Osteocyte (in vitro differentiated cells): ENCODE data around the gene OR11G2. TPM values are rescaled to one million over a fixed set of nuclear protein-coding genes. Genes with fewer than 3 reads are reported as not detected.
"Not testable (repeated sequence)": the region's sequence is repeated elsewhere in the genome, so short reads cannot be mapped to it uniquely, and the experiment has no call there.

ENCODE experiments used
- DNase-seq: peaks from one replicate; pipeline ENCODE4 v3.0.0; 2021; ENCODE audit warnings: mixed read lengths; ENCODE audit not compliant: unreplicated experiment; ENCODE audit errors: extremely low spot score
- H3K27ac Mint-ChIP-seq: one replicate; pipeline ENCODE4 v1.8.0; 2021; ENCODE audit warnings: mild to moderate bottlenecking, mixed read lengths; ENCODE audit not compliant: unreplicated experiment
- H3K27me3 Mint-ChIP-seq: one replicate; pipeline ENCODE4 v1.8.0; 2021; ENCODE audit warnings: mixed read lengths; ENCODE audit not compliant: unreplicated experiment
- H3K36me3 Mint-ChIP-seq: one replicate; pipeline ENCODE4 v1.8.0; 2021; ENCODE audit warnings: mixed read lengths; ENCODE audit not compliant: unreplicated experiment
- H3K4me1 Mint-ChIP-seq: one replicate; pipeline ENCODE4 v1.8.0; 2021; ENCODE audit warnings: mixed read lengths; ENCODE audit not compliant: unreplicated experiment
- H3K4me3 Mint-ChIP-seq: one replicate; pipeline ENCODE4 v1.8.0; 2021; ENCODE audit warnings: mild to moderate bottlenecking, moderate library complexity, mixed read lengths; ENCODE audit not compliant: unreplicated experiment
- H3K9me3 Mint-ChIP-seq: one replicate; pipeline ENCODE4 v1.8.0; 2021; ENCODE audit warnings: mixed read lengths; ENCODE audit not compliant: unreplicated experiment
- CTCF ChIP-seq: fragments of 200-600 bp; sonication (generic); IDR thresholded peaks from 2 replicates; pipeline ENCODE4 v1.5.0; 2021; ENCODE audit warnings: antibody characterized with exemption, mild to moderate bottlenecking, moderate library complexity
- total RNA-seq: library from RNA; stranded (reverse); gene quantifications from 2 replicates; pipeline ENCODE4 v1.2.1, GENCODE V29; 2021

The OR11G2 gene
- total RNA-seq, 1 donor from 2014 or later = not detected

GRCh38 chr14:20223410-20223809, 32.7 kb downstream of the OR11G2 start, which contains the start of gene OR11H6:
OR11H6 (plus strand) TSS chr14:20223710; CDS start chr14:20223710, 0 bp downstream.
- Mint-ChIP-seq H3K36me3 (no peaks in the 10 kb centered on the region), H3K4me3 (no peak within 1 kb of the TSS), H3K27ac (no peak within 1 kb of the TSS), H3K27me3 (no peaks in the 10 kb centered on the region), H3K9me3 (peaks cover 9% of the 10 kb centered on the region), H3K4me1 (no peaks in the 10 kb centered on the region)
- TF ChIP-seq CTCF = no peak
- DNase-seq = no peak

- no peaks in the 10 kb centered on the region for H3K27me3 Mint-ChIP-seq
- H3K9me3 Mint-ChIP-seq = peaks cover 18% of the 10 kb centered on the region
Observed at GRCh38 chr14:20228681-20229080, 38.0 kb downstream of the OR11G2 start, which contains the start of gene OR11H7. OR11H7 (plus strand) TSS chr14:20228981.

GRCh38 chr14:20235415-20235814, 44.7 kb downstream of the OR11G2 start:
- not testable (repeated sequence) for H3K4me1 Mint-ChIP-seq, H3K27ac Mint-ChIP-seq, H3K27me3 Mint-ChIP-seq, H3K4me3 Mint-ChIP-seq, H3K9me3 Mint-ChIP-seq, H3K36me3 Mint-ChIP-seq, DNase-seq

More at GRCh38 chr14:20228681-20229080, 38.0 kb downstream of the OR11G2 start, which contains the start of gene OR11H7:
- Mint-ChIP-seq H3K4me1 (no peaks in the 10 kb centered on the region), H3K4me3 (no peak within 1 kb of the TSS), H3K27ac (no peak within 1 kb of the TSS), H3K36me3 (no peaks in the 10 kb centered on the region)
- DNase-seq = no peak
- TF ChIP-seq CTCF = no peak

- Mint-ChIP-seq H3K27ac (no peak overlapping the region), H3K36me3 (no peaks in the 10 kb centered on the region), H3K27me3 (no peaks in the 10 kb centered on the region), H3K4me3 (no peak overlapping the region), H3K9me3 (peaks cover 17% of the 10 kb centered on the region), H3K4me1 (no peaks in the 10 kb centered on the region)
- no peak for TF ChIP-seq CTCF
- no peak for DNase-seq
Observed at GRCh38 chr14:20247646-20248246, 57.0 kb downstream of the OR11G2 start.

Other genes with a start within 250 kb of the OR11G2 start
- gene OR4K15, start 215.3 kb upstream of the OR11G2 start, total RNA-seq = not detected in 2 replicates
- gene OR4Q2, start 188.7 kb upstream of the OR11G2 start, total RNA-seq = not detected in 2 replicates
- not detected in 2 replicates for gene OR4K14, start 171.6 kb upstream of the OR11G2 start, total RNA-seq
- not detected in 2 replicates for gene OR4K13, start 154.9 kb upstream of the OR11G2 start, total RNA-seq
- not detected in 2 replicates for gene OR4L1, start 130.9 kb upstream of the OR11G2 start, total RNA-seq
- gene OR4K17, start 80.2 kb upstream of the OR11G2 start, total RNA-seq = not detected in 2 replicates
- not detected in 2 replicates for gene OR4N5, start 52.1 kb upstream of the OR11G2 start, total RNA-seq
- gene OR11H6, start 32.8 kb downstream of the OR11G2 start, total RNA-seq = not detected in 2 replicates
- not detected in 2 replicates for gene OR11H7, start 38.1 kb downstream of the OR11G2 start, total RNA-seq
- gene OR11H4, start 48.4 kb downstream of the OR11G2 start, total RNA-seq = not detected in 2 replicates
- 24.5 and 25.4 TPM in 2 replicates for gene TTC5, start 115.1 kb downstream of the OR11G2 start, total RNA-seq
- 47.4 and 49.6 TPM in 2 replicates for gene CCNB1IP1, start 142.4 kb downstream of the OR11G2 start, total RNA-seq
- 22.7 and 25.3 TPM in 2 replicates for gene PARP2, start 152.7 kb downstream of the OR11G2 start, total RNA-seq
- gene TEP1, start 222.6 kb downstream of the OR11G2 start, total RNA-seq = 35.4 and 38.0 TPM in 2 replicates
- 0.05 and 0.08 TPM in 2 replicates for gene KLHL33, start 245.3 kb downstream of the OR11G2 start, total RNA-seq